CD4-positive, alpha-beta T cell treated with Interleukin-6 at 100 ng/mL for 8 hours (primary cell): ENCODE results near the gene ABHD12.

ENCODE experiments used
- DNase-seq: peaks from one replicate; pipeline ENCODE4 v3.0.0-alpha.2; 2020; ENCODE audit warnings: mixed read lengths, low spot score

The ABHD12 gene

GRCh38 chr20:25289886-25290597 lies 100.6 kb downstream of the ABHD12 start:
- no peak for DNase-seq

- no peak for DNase-seq
These were observed 102.1 kb downstream of the ABHD12 start for GRCh38 chr20:25288291-25289181.

GRCh38 chr20:25287631-25288290 lies 102.9 kb downstream of the ABHD12 start:
- no peak for DNase-seq

GRCh38 chr20:25286917-25287316 lies 103.7 kb downstream of the ABHD12 start:
- DNase-seq: no peak

- DNase-seq: no peak
These were observed 104.5 kb downstream of the ABHD12 start for GRCh38 chr20:25285856-25286798.

- no peak for DNase-seq
These were observed 105.5 kb downstream of the ABHD12 start for GRCh38 chr20:25285091-25285647.

- no peak for DNase-seq
These were observed 106.5 kb downstream of the ABHD12 start for GRCh38 chr20:25284131-25284601.

- no peak for DNase-seq
These were observed 107.2 kb downstream of the ABHD12 start for GRCh38 chr20:25283221-25283951.

GRCh38 chr20:25282796-25283195 lies 107.8 kb downstream of the ABHD12 start:
- DNase-seq: no peak

GRCh38 chr20:25282034-25282781 lies 108.4 kb downstream of the ABHD12 start:
- DNase-seq: no peak

GRCh38 chr20:25281541-25281991 lies 109.1 kb downstream of the ABHD12 start:
- no peak for DNase-seq

- no peak for DNase-seq
These were observed 109.8 kb downstream of the ABHD12 start for GRCh38 chr20:25280574-25281535.

- no peak for DNase-seq
These were observed 110.5 kb downstream of the ABHD12 start for GRCh38 chr20:25280051-25280573.

- no peak for DNase-seq
These were observed 111.2 kb downstream of the ABHD12 start for GRCh38 chr20:25279403-25279802.

- no peak for DNase-seq
These were observed 111.8 kb downstream of the ABHD12 start for GRCh38 chr20:25278636-25279361.

- no peak for DNase-seq
These were observed 112.6 kb downstream of the ABHD12 start for GRCh38 chr20:25277941-25278521.
